H1 (cell line): ENCODE measurements around the gene RBM15. TPM values are rescaled to one million over a fixed set of nuclear protein-coding genes. Genes with fewer than 3 reads are reported as not detected.
A peak's percentile ranks its signal among the peaks of the same experiment; 100 is the strongest.

Experiments
- CTCF ChIA-PET: fragments of 300-600 bp; sonication (Branson Sonifier 250); formaldehyde crosslinking; loops from one replicate; lab custom pipeline; 2021; ENCODE audit not compliant: partially characterized antibody; lab: Charles Lee
- POLR2A ChIA-PET: fragments of 300-600 bp; sonication (Branson Sonifier 250); formaldehyde crosslinking; loops from one replicate; lab custom pipeline; 2021; ENCODE audit warnings: inconsistent platforms; ENCODE audit not compliant: partially characterized antibody; lab: Charles Lee
- DNase-seq, 2 experiments: peaks; one replicate each; pipeline versions ENCODE4 v3.0.0 to v3.0.0-alpha.2; 2010 to 2022; ENCODE audit warnings: low spot score in 2 of 2, low read depth in 1 of 2, mixed read lengths in 1 of 2
- FAIRE-seq: peaks from 2 replicates; lab custom pipeline; 2011; peaks lifted over from hg19 to GRCh38; lab: Jason Lieb, UNC
- H2AFZ ChIP-seq: 2 replicates; pipeline ENCODE4 v1.8.1; 2012; ENCODE audit warnings: low read length, inconsistent platforms
- H2AK5ac ChIP-seq: 2 replicates; pipeline ENCODE4 v1.6.1; 2013; ENCODE audit warnings: low read depth, low read length
- H2BK120ac ChIP-seq: replicated peaks from 2 replicates; pipeline ENCODE3; 2013; ENCODE audit warnings: low read depth, low read length, inconsistent platforms
- H2BK12ac ChIP-seq: 2 replicates; pipeline ENCODE4 v1.6.1; 2013; ENCODE audit warnings: low read depth, low read length
- H2BK15ac ChIP-seq: 2 replicates; pipeline ENCODE4 v1.6.1; 2013; ENCODE audit warnings: low read length
- H2BK20ac ChIP-seq: 2 replicates; pipeline ENCODE4 v1.6.1; 2013; ENCODE audit warnings: low read length
- H2BK5ac ChIP-seq: 2 replicates; pipeline ENCODE4 v1.6.1; 2013; ENCODE audit warnings: low read depth, low read length
- H3K14ac ChIP-seq: 2 replicates; pipeline ENCODE4 v1.6.1; 2013; ENCODE audit warnings: inconsistent platforms; ENCODE audit not compliant: insufficient read length
- H3K18ac ChIP-seq: 2 replicates; pipeline ENCODE4 v1.6.1; 2013; ENCODE audit warnings: low read length; ENCODE audit errors: extremely low read depth
- H3K23ac ChIP-seq: 2 replicates; pipeline ENCODE4 v1.6.1; 2013; ENCODE audit warnings: inconsistent platforms; ENCODE audit not compliant: insufficient read length
- H3K23me2 ChIP-seq: 2 replicates; pipeline ENCODE4 v1.6.1; 2013; ENCODE audit warnings: low read depth, low read length
- H3K27ac ChIP-seq: 2 replicates; pipeline ENCODE4 v1.6.1; 2011; ENCODE audit warnings: low read depth, low read length, inconsistent platforms
- H3K27me3 ChIP-seq, 4 experiments: replicated peaks in 1 of 4; 1 replicate in 1 of 4; 2 replicates in 3 of 4; pipeline versions ENCODE4 v1.6.1 to v1.8.1; 2011 to 2013; ENCODE audit warnings: low read length in 3 of 4, mild to moderate bottlenecking in 3 of 4, inconsistent platforms in 2 of 4, mixed read lengths in 2 of 4, moderate library complexity in 1 of 4; ENCODE audit not compliant: control insufficient read depth in 3 of 4, insufficient read depth in 3 of 4; ENCODE audit errors: extremely low read depth in 1 of 4
- H3K36me3 ChIP-seq, 4 experiments: 2 replicates each; pipeline versions ENCODE4 v1.6.1 to v1.8.1; 2011 to 2013; ENCODE audit warnings: mild to moderate bottlenecking in 4 of 4, low read length in 3 of 4, moderate library complexity in 2 of 4, control low read depth in 1 of 4, inconsistent platforms in 1 of 4; ENCODE audit not compliant: insufficient read depth in 4 of 4, control insufficient read depth in 2 of 4
- H3K4ac ChIP-seq: replicated peaks from 2 replicates; pipeline ENCODE3; 2013; ENCODE audit warnings: low read length, low read depth, mixed read lengths, inconsistent platforms; ENCODE audit not compliant: insufficient read length
- H3K4me1 ChIP-seq, 4 experiments: replicated peaks in 1 of 4; 1 replicate in 1 of 4; 2 replicates in 3 of 4; pipeline versions ENCODE4 v1.6.1 to v1.8.1; 2011 to 2013; ENCODE audit warnings: low read length in 3 of 4, inconsistent platforms in 2 of 4, mixed read lengths in 1 of 4; ENCODE audit not compliant: insufficient read depth in 4 of 4, control insufficient read depth in 3 of 4
- H3K4me2 ChIP-seq, 2 experiments: 2 replicates each; pipeline versions ENCODE4 v1.6.1 to v1.8.1; 2011 to 2013; ENCODE audit warnings: low read depth in 2 of 2, low read length in 2 of 2, control low read depth in 1 of 2, inconsistent platforms in 1 of 2, mild to moderate bottlenecking in 1 of 2; ENCODE audit not compliant: insufficient read depth in 1 of 2
- H3K4me3 ChIP-seq, 4 experiments: fragments of 200-600, 300-600 bp in 1 of 4; sonication (generic), shearing (Covaris generic), sonication (Bioruptor Twin) in 1 of 4; 2 replicates each; pipeline versions ENCODE4 v1.5.1 to v1.8.1; 2011 to 2016; ENCODE audit warnings: low read length in 4 of 4, low read depth in 3 of 4, control low read depth in 2 of 4, inconsistent platforms in 2 of 4, mild to moderate bottlenecking in 2 of 4, mixed read lengths in 1 of 4, moderate library complexity in 1 of 4; ENCODE audit not compliant: insufficient read depth in 2 of 4; ENCODE audit errors: extremely low read depth in 1 of 4
- H3K56ac ChIP-seq: replicated peaks from 2 replicates; pipeline ENCODE3; 2013; ENCODE audit warnings: low read depth, mild to moderate bottlenecking, mixed read lengths, low read length, inconsistent platforms; ENCODE audit not compliant: insufficient read length
- H3K79me1 ChIP-seq: 2 replicates; pipeline ENCODE4 v1.6.1; 2013; ENCODE audit warnings: low read depth, low read length, control low read depth
- H3K79me2 ChIP-seq, 2 experiments: 2 replicates each; pipeline versions ENCODE4 v1.6.1 to v1.8.1; 2012 to 2013; ENCODE audit warnings: low read length in 2 of 2, mild to moderate bottlenecking in 2 of 2, inconsistent platforms in 1 of 2; ENCODE audit not compliant: insufficient read depth in 2 of 2, control insufficient read depth in 1 of 2
- H3K9ac ChIP-seq, 4 experiments: replicated peaks in 1 of 4; 1 replicate in 1 of 4; 2 replicates in 3 of 4; pipeline versions ENCODE4 v1.6.1 to v1.8.1; 2011 to 2013; ENCODE audit warnings: low read depth in 3 of 4, low read length in 3 of 4, control low read depth in 2 of 4, mild to moderate bottlenecking in 2 of 4, moderate library complexity in 2 of 4, inconsistent platforms in 1 of 4; ENCODE audit errors: extremely low read depth in 1 of 4
- H3K9me3 ChIP-seq, 2 experiments: 2 replicates each; pipeline versions ENCODE4 v1.6.1 to v1.8.1; 2012 to 2013; ENCODE audit warnings: mild to moderate bottlenecking in 2 of 2, moderate library complexity in 2 of 2, control low read depth in 1 of 2, inconsistent platforms in 1 of 2, low read depth in 1 of 2, low read length in 1 of 2, mixed read lengths in 1 of 2; ENCODE audit not compliant: insufficient read depth in 2 of 2
- H4K20me1 ChIP-seq, 2 experiments: replicated peaks in 1 of 2; 2 replicates each; pipeline versions ENCODE3 to v1.8.1; 2011 to 2013; ENCODE audit warnings: inconsistent platforms in 2 of 2, low read length in 2 of 2, mild to moderate bottlenecking in 1 of 2; ENCODE audit not compliant: insufficient read depth in 2 of 2, control insufficient read depth in 1 of 2
- H4K5ac ChIP-seq: 2 replicates; pipeline ENCODE4 v1.6.1; 2013; ENCODE audit warnings: low read length, low read depth, mixed read lengths, inconsistent platforms; ENCODE audit not compliant: insufficient read length
- H4K8ac ChIP-seq: 2 replicates; pipeline ENCODE4 v1.8.0; 2013; ENCODE audit warnings: mild to moderate bottlenecking, moderate library complexity, low read length, inconsistent platforms; ENCODE audit not compliant: insufficient read depth; ENCODE audit errors: extremely low read depth
- H4K91ac ChIP-seq: replicated peaks from 2 replicates; pipeline ENCODE3; 2013; ENCODE audit warnings: low read length, mixed read lengths, inconsistent platforms; ENCODE audit not compliant: insufficient read length
- HDAC6 ChIP-seq: IDR thresholded peaks from one replicate; pipeline ENCODE4 v1.7.1; 2012; ENCODE audit warnings: low read depth, mild to moderate bottlenecking, inconsistent platforms, low read length, moderate library complexity
- JUN ChIP-seq: IDR thresholded peaks from 2 replicates; pipeline ENCODE4 v1.6.1; 2011; ENCODE audit warnings: low read depth, mild to moderate bottlenecking, improper control_type of control experiment, low read length
- NANOG ChIP-seq: IDR thresholded peaks from 2 replicates; pipeline ENCODE4 v1.6.1; 2011; ENCODE audit warnings: low read length, low read depth, mild to moderate bottlenecking, inconsistent platforms; ENCODE audit not compliant: insufficient read depth, poor library complexity, severe bottlenecking
- SP4 ChIP-seq: IDR thresholded peaks from 2 replicates; pipeline ENCODE4 v1.6.1; 2012; ENCODE audit warnings: low read length, inconsistent platforms
- WGBS, 2 experiments: shearing (Covaris generic) in 1 of 2; methylation state at CpG; one replicate each; pipeline versions ENCODE4 v1.1.6 to v1.1.7; 2013 to 2015; ENCODE audit warnings: low lambda C conversion rate in 2 of 2, mixed read lengths in 2 of 2, inconsistent platforms in 1 of 2, low coverage in 1 of 2, missing lambda C conversion rate in 1 of 2; ENCODE audit not compliant: insufficient replicate concordance in 2 of 2, insufficient coverage in 1 of 2, insufficient read length in 1 of 2; ENCODE audit errors: extremely low coverage in 1 of 2, missing lambda C conversion rate in 1 of 2; 5-methylcytosine and 5-hydroxymethylcytosine counted together
- polyA plus RNA-seq, 7 experiments: library from polyadenylated mRNA; depleted of rRNA in 3 of 7; stranded (reverse) in 5 of 7; unstranded in 2 of 7; fragments of >200 nt in 5 of 7; fragments of 200-250 nt in 2 of 7; gene quantifications; 1 replicate in 5 of 7; 2 replicates in 1 of 7; 4 replicates in 1 of 7; pipeline versions ENCODE4 v1.2.1 to v1.2.3, GENCODE V29; 2011 to 2013; ENCODE audit warnings: missing spikeins in 2 of 7, mixed read lengths in 2 of 7
- total RNA-seq: library from RNA; stranded (reverse); fragmentation: NEBNext Ultra II Directional; extraction: Animal tissue kit (Norgen Biotek cat#: 25700); gene quantifications from 2 replicates; pipeline ENCODE4 v1.2.1, GENCODE V29; 2021
- TF ChIP-seq, protein P1 (sequence below): IDR thresholded peaks from 2 replicates; pipeline ENCODE4 v1.6.1; 2012; ENCODE audit warnings: inconsistent platforms
- TF ChIP-seq, protein P2 (sequence below): IDR thresholded peaks from 2 replicates; pipeline ENCODE4 v1.6.1; 2012; ENCODE audit warnings: low read length, inconsistent platforms

RBM15 gene
- total and polyA plus RNA-seq, 2 of the 8 experiments (the other 6 are each of a cell fraction or from before 2014, with no cell fraction given): 13.5 to 44.9 TPM

DNA sequence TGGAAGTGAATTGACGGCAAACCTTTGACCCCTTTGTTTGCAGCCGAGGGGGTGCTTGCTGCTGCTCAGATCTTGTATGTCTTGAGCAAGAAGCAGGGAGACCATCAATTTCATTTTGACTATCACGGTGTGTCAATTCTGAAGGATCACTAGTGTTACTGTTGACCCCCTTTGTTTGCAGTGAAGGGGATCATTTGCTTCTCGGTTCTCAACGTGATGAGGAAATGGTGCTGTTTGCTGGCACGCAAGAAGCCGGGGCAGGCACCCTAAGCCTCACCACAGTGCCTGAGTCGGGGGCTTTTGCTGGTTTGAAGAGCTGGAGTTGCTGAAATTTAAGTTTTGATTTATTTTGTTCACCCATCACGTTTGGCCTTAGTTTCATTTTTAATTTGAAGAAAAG, 7.5 kb downstream of the RBM15 start:
- Histone ChIP-seq H3K27ac (no peak overlapping the region), H3K79me2 (peaks cover 39 to 100% of the 10 kb centered on the region in 2 experiments), H3K4me2 (peak overlapping the region; percentile 45 to 49)
- TF ChIP-seq JUN (no peak), SP4 (no peak), NANOG (no peak), HDAC6 (no peak)
- TF ChIP-seq, protein P1, sequence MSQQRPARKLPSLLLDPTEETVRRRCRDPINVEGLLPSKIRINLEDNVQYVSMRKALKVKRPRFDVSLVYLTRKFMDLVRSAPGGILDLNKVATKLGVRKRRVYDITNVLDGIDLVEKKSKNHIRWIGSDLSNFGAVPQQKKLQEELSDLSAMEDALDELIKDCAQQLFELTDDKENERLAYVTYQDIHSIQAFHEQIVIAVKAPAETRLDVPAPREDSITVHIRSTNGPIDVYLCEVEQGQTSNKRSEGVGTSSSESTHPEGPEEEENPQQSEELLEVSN: no peak
- TF ChIP-seq, protein P2, sequence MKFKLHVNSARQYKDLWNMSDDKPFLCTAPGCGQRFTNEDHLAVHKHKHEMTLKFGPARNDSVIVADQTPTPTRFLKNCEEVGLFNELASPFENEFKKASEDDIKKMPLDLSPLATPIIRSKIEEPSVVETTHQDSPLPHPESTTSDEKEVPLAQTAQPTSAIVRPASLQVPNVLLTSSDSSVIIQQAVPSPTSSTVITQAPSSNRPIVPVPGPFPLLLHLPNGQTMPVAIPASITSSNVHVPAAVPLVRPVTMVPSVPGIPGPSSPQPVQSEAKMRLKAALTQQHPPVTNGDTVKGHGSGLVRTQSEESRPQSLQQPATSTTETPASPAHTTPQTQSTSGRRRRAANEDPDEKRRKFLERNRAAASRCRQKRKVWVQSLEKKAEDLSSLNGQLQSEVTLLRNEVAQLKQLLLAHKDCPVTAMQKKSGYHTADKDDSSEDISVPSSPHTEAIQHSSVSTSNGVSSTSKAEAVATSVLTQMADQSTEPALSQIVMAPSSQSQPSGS: no peak

More for the DNA sequence above, 7.5 kb downstream of the RBM15 start:
- H3K9ac ChIP-seq: no peak overlapping the region
- no peak overlapping the region for H2BK120ac ChIP-seq
- 0 out of 2 replicates have a peak, but pooled peaks cover 1% of the 10 kb centered on the region for H3K23me2 ChIP-seq
- WGBS, 2 experiments: 58% methylated on average over 9 of the region's 9 CpGs; no CpG with 5 or more reads in 1 of the 2 experiments
- H3K56ac ChIP-seq: no peak overlapping the region
- H3K79me1 ChIP-seq: peaks cover 10% of the 10 kb centered on the region
- FAIRE-seq (peak; percentile 13), DNase-seq (no peak)
- no peak overlapping the region for H3K18ac ChIP-seq
- no peak overlapping the region for H2BK12ac ChIP-seq
- no peak overlapping the region for H2BK20ac ChIP-seq
- no peak overlapping the region for H4K8ac ChIP-seq
- H3K36me3 ChIP-seq: peaks cover 0 to 50% (median 8%) of the 10 kb centered on the region in 4 experiments; a peak in 7 of 8 replicates
- no peaks in the 10 kb centered on the region for H3K9me3 ChIP-seq
- CTCF ChIA-PET: interaction anchor here (0.6 to 1.6 kb wide), 8 partner anchors 9 to 218 kb away, joined by 3 to 9 read pairs (median 4); no protein-coding TSS in a partner anchor
- no peak overlapping the region for H4K91ac ChIP-seq
- H3K4ac ChIP-seq: no peak overlapping the region
- no peak overlapping the region for H3K23ac ChIP-seq
- no peak overlapping the region for H3K14ac ChIP-seq
- H2AK5ac ChIP-seq: no peak overlapping the region
- POLR2A ChIA-PET: interaction anchor here (0.7 to 4.8 kb wide), 6 partner anchors 8 to 137 kb away, joined by 3 to 47 read pairs (median 4); partner anchors contain the start of gene RBM15
- H2BK15ac ChIP-seq: no peak overlapping the region
- peaks cover 33 to 36% of the 10 kb centered on the region in 2 experiments for H4K20me1 ChIP-seq
- no peak overlapping the region for H2AFZ ChIP-seq
- peak overlapping the region in 1 of 4 experiments; percentile 34; a peak in 1 of 8 replicates for H3K4me3 ChIP-seq
- no peak overlapping the region for H2BK5ac ChIP-seq
- no peak overlapping the region for H4K5ac ChIP-seq
- H3K4me1 ChIP-seq: peaks cover 8 to 16% (median 9%) of the 10 kb centered on the region in 4 experiments; a peak in 6 of 7 replicates
- no peaks in the 10 kb centered on the region for H3K27me3 ChIP-seq
